NCI-H1105 treated with DMSO at 0.1 percent for 48 hours (cell line): ENCODE results near the gene PTPRD.

Source experiments
- DNase-seq: peaks from one replicate; lab custom pipeline; 2025; lab: John Stamatoyannopoulos, UW

PTPRD gene

DNA sequence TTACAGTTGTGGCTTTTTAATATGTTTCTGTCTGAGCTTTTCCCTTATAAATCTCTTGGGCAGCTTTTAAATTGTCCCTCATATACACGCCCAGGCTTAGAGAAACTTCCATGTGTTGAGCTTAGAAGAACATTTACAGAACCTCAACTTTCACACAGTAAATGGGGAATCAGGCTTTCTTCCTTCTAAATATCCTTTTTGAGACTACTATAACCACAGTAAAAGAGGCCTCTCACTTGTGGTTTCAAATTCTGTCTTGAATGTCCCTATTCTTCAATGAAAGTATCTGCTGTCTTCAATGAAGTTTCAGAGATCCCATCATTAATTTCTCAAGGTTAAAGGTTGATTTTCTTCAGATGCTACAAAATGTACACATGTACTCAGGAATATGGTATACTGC lies 2224.7 kb downstream of the PTPRD start:
- DNase-seq = no peak

DNA sequence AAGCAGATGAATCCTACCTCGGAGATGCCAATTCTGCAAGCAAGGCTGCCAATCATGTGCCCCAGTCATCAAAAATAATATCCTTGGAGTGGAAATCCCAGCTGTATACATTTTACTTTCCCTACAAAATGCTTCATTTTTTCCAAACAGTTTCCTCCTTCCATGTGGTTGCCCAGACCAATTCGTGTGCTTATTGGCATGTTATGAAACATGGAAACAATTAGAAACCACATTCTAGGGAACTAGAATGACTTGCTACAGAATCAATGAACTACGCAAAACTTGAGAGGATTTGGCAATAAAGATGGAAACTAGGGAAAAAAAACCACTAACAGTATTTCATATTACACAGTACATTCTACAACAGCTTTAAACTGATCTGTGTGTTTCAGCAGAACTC lies 2228.7 kb downstream of the PTPRD start:
- DNase-seq = no peak

- no peak for DNase-seq
Observed at GRCh38 chr9:8382777-8383527, 2229.8 kb downstream of the PTPRD start.

GRCh38 chr9:8382266-8382665 lies 2230.5 kb downstream of the PTPRD start:
- DNase-seq = no peak

DNA sequence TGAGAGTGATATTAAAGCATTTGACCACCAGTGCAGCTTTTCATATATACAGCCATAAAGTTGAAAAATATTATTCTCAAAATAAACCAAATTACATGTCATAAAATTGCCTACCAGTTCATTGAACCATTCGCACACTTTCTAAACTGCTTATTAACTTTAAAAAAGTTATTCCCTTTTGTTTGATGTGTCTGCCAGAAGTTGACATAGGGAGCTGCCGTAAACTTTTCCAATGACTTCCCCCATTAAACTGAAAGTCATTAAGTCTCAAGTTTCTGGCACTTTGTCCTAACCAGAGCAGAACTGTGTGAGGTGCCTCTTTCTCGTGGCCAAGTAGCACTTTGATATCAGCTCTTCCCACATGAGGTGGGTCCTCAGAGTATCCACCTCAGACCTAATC lies 2231.2 kb downstream of the PTPRD start:
- DNase-seq = no peak

GRCh38 chr9:8374471-8374870 lies 2238.3 kb downstream of the PTPRD start:
- DNase-seq = no peak

DNA sequence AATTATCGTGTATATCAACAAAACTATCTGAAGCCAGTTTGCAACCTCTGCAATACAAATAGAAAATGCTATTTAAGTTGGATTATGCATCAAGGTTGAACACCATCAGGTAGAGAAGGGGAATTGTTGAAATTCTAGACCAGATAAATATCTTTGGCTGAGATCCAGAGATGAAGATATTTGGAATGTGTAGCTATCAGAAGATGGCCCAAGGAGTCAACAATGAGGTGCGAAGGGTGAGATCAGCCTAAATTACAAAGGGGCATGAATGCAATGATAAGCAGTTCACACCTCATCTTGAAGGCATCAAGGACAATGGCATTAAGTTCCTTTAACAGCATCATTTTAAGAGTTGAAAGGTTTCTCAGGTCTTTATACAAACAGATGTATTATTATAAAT lies 2241.1 kb downstream of the PTPRD start:
- DNase-seq = no peak

DNA sequence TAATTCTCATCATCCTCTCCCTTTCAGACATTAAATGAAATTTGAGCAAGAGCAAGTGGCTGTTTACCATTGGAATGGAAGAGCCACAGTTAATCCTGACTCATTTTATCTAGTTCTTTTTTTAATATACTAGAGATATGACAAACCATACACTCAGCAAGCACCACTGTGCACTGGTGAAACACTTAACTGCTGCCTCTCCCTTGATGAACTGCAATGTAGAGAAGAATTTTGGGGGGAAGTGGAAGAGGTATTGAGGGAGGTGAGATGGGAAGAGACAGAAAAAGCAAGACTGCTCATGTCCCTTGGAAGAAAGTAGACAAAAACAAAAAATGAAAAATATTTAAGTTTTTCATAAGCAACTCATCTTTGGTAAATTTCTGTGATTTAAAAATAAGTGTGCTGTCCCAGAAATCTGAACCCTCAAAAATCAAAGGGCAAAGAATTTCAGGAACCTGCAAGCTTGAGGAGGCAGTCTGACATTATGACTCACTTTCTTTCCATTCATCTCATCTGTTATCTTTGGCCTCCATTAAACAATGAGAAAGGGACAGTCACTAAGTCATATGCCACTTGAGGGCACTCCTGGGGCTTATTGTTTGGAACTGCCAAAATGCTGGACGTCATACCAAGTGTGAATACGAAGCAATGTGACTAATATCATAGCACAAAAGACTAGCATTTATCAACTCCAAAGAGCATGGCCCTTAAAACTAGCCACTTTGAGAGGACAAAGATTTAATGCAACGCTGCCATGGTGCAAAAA lies 2246.5 kb downstream of the PTPRD start:
- DNase-seq = no peak

- DNase-seq = no peak
Observed at GRCh38 chr9:8365466-8366160, 2247.2 kb downstream of the PTPRD start.

GRCh38 chr9:8365029-8365428 lies 2247.8 kb downstream of the PTPRD start:
- no peak for DNase-seq

DNA sequence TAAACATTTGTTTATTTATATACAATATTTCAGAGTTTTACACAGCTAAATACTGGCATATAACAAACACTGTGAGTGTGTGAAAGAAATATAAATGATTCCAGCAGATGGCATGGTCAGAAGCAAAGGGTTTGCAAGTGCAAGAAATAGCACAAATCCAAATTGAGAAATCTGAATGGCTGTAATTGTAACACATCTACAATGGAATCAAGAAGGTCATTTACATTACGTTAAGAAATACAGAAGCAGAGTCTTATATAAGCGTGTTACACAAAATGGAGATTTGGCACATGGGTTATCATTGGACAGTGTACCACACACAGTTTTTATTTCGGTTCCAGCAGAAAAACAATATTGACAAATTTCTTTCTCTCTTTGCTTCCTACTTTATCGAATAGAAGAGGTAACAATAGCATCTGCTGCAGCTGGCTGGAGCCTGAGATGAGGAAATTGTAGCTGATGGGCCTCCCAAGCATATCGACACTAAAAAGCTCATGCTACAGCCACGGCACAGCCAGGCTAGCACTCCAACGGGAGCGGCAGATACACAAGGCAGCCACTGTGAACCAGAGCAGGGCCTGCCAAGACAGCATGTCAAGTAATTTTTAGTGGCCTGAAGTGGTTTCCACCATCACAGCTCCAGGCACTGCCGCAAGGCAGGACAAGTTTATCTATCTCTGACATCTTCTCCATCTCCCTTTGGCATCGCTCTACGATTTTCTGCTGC lies 2248.6 kb downstream of the PTPRD start:
- no peak for DNase-seq

DNA sequence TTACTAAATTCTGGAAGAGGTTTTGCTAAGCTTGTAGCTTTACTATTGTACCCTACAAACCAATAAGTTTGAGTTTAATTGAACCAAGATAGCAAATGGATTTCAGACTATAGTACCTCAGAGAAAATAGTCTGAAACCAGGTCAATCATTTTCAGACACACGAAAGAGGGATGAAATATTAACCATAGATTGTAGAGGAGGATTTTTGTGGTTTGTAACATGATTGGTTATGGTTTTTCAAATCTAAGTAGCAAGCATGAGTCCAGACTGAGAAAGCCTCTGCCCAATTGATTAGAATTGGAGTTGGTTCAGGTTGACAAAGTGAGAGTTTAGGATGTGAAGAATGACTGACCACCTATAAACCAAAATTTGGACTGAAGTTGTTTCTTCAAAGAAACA lies 2250.6 kb downstream of the PTPRD start:
- no peak for DNase-seq

DNA sequence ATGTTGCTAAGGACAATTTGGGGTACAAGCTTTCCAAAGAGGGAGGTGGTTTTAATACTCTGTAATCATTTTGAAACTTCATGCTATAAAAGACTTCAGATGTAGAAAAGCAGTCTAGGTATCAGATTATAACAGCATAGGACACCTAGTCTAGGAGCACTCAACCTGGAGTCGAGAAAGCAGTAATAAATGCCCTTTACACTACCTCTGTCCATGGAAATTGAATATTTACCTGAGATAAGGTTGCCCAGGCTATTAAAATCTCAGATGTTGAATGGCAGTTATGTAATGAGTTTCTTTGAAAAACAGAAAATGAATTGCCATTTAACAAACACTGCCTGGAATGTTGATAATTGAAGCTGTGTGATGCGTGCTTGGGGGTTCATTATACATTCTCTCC lies 2251.4 kb downstream of the PTPRD start:
- no peak for DNase-seq

GRCh38 chr9:8356406-8356805 lies 2256.4 kb downstream of the PTPRD start:
- no peak for DNase-seq

GRCh38 chr9:8351436-8351835 lies 2261.4 kb downstream of the PTPRD start:
- DNase-seq = no peak

DNA sequence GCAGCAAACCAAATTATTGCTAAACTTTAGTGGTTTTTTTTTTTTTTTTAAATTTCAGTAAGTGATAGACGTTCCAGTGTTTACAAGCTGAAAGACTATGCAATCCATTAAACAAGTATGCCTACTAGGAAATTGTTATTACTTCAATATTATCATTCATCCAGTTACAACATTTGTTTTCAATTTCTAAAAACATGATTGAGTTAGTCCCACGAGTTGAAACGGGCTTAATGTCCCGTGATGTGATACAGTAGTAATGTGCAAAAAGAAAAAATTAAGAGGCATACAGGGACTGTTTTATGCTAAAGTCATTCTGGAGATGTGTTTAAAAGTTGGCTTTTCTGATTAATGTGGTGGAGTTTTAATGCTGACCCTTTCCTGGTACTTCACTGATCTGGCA lies 2262.9 kb downstream of the PTPRD start:
- DNase-seq = no peak

- DNase-seq = no peak
Observed at GRCh38 chr9:8349376-8349775, 2263.4 kb downstream of the PTPRD start.

GRCh38 chr9:8348756-8349155 lies 2264.0 kb downstream of the PTPRD start:
- no peak for DNase-seq

- DNase-seq = no peak
Observed at GRCh38 chr9:8346296-8346695, 2266.5 kb downstream of the PTPRD start.

DNA sequence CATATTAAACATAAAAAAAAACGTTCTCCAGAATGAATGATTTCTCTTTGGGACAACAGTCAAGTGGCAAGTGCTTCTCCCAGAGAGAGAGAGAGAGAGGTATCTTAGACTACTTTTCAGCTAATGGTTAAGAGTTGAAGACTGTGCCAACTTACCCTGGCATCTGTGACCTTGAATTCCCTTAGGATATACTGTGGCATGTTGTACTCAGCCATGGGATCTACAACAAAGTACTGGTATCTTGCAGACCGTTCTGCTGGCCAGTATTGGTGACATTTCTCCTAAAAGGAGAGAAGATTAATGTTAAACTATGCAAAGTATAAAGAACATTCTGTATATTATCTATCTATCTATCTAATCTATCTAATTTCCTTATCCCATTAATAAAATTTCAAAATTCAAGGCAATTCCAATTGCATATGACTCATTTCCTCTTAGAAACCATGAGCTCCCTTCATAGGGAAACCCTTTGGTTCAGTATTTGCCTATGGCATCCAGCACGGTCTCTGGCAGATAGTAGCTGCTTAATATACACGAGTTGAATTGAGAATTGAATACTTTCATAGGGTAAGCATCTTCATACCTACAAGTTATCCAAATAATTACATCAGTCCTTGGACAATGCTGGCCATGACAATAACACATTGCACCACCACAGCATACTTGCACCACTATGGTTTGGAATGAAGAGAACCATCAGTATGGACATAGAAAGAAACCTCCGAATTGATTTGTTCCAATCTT lies 2273.9 kb downstream of the PTPRD start:
- no peak for DNase-seq
